ENCODE data around the gene OR51B4. TPM values are rescaled to one million over a fixed set of nuclear protein-coding genes. Genes with fewer than 3 reads are reported as not detected.
"Not testable (repeated sequence)": the region's sequence is repeated elsewhere in the genome, so short reads cannot be mapped to it uniquely, and the experiment has no call there.

OR51B4 gene
- total RNA-seq, 1 donor from 2014 or later = not detected

- no peak overlapping the region for H3K27ac Mint-ChIP-seq
- H3K4me3 Mint-ChIP-seq = no peak overlapping the region
- peaks cover under 1% of the 10 kb centered on the region for H3K4me1 Mint-ChIP-seq
- H3K27me3 Mint-ChIP-seq = no peaks in the 10 kb centered on the region
- DNase-seq = no peak
- H3K36me3 Mint-ChIP-seq (ENCODE audit: low read depth) = no peaks in the 10 kb centered on the region
- no peaks in the 10 kb centered on the region for H3K9me3 Mint-ChIP-seq
- intact Hi-C loops (cut with micrococcal nuclease) = no loop called here
These were observed 26.2 kb downstream of the OR51B4 start for GRCh38 chr11:5275369-5276110.

GRCh38 chr11:5274395-5274794, 27.4 kb downstream of the OR51B4 start:
- intact Hi-C loops (cut with micrococcal nuclease) = no loop called here
- no peak overlapping the region for H3K4me3 Mint-ChIP-seq
- H3K36me3 Mint-ChIP-seq (ENCODE audit: low read depth) = no peaks in the 10 kb centered on the region
- no peak for DNase-seq
- no peaks in the 10 kb centered on the region for H3K27me3 Mint-ChIP-seq
- H3K4me1 Mint-ChIP-seq = no peaks in the 10 kb centered on the region
- H3K27ac Mint-ChIP-seq = no peak overlapping the region
- no peaks in the 10 kb centered on the region for H3K9me3 Mint-ChIP-seq

- H3K9me3 Mint-ChIP-seq = no peaks in the 10 kb centered on the region
- H3K27ac Mint-ChIP-seq = no peak overlapping the region
- H3K4me1 Mint-ChIP-seq = no peaks in the 10 kb centered on the region
- H3K36me3 Mint-ChIP-seq (ENCODE audit: low read depth) = no peaks in the 10 kb centered on the region
- H3K4me3 Mint-ChIP-seq = no peak overlapping the region
- intact Hi-C loops (cut with micrococcal nuclease) = no loop called here
- peaks cover 2% of the 10 kb centered on the region for H3K27me3 Mint-ChIP-seq
- no peak for DNase-seq
These were observed 29.2 kb downstream of the OR51B4 start for GRCh38 chr11:5272395-5273017.

GRCh38 chr11:5269715-5270147, 32.0 kb downstream of the OR51B4 start, which contains the start of gene HBE1:
TSS of gene HBE1 (minus strand) at chr11:5269945. CDS start at chr11:5269890, 55 bp downstream.
- Mint-ChIP-seq H3K9me3 (no peaks in the 10 kb centered on the region), H3K4me1 (no peaks in the 10 kb centered on the region), H3K4me3 (no peak within 1 kb of the TSS), H3K36me3 (ENCODE audit: low read depth) (no peaks in the 10 kb centered on the region), H3K27ac (no peak within 1 kb of the TSS), H3K27me3 (peaks cover 3% of the 10 kb centered on the region)
- intact Hi-C loops (cut with micrococcal nuclease) = no loop called here
- DNase-seq = no peak

- H3K27ac Mint-ChIP-seq = no peak overlapping the region
- intact Hi-C loops (cut with micrococcal nuclease) = no loop called here
- no peak for DNase-seq
- no peaks in the 10 kb centered on the region for H3K36me3 Mint-ChIP-seq (ENCODE audit: low read depth)
- H3K4me1 Mint-ChIP-seq = no peaks in the 10 kb centered on the region
- H3K9me3 Mint-ChIP-seq = no peaks in the 10 kb centered on the region
- peaks cover 3% of the 10 kb centered on the region for H3K27me3 Mint-ChIP-seq
- no peak overlapping the region for H3K4me3 Mint-ChIP-seq
These were observed 34.6 kb downstream of the OR51B4 start for GRCh38 chr11:5267033-5267563.

GRCh38 chr11:5266609-5267008, 35.1 kb downstream of the OR51B4 start:
- Mint-ChIP-seq H3K9me3 (no peaks in the 10 kb centered on the region), H3K27ac (no peak overlapping the region), H3K4me1 (no peaks in the 10 kb centered on the region), H3K36me3 (ENCODE audit: low read depth) (no peaks in the 10 kb centered on the region), H3K27me3 (peaks cover 3% of the 10 kb centered on the region), H3K4me3 (no peak overlapping the region)
- DNase-seq = no peak
- intact Hi-C loops (cut with micrococcal nuclease) = no loop called here

GRCh38 chr11:5265832-5266231, 35.9 kb downstream of the OR51B4 start:
- intact Hi-C loops (cut with micrococcal nuclease) = no loop called here
- Mint-ChIP-seq H3K27ac (no peak overlapping the region), H3K4me3 (no peak overlapping the region), H3K27me3 (peaks cover 3% of the 10 kb centered on the region), H3K36me3 (ENCODE audit: low read depth) (no peaks in the 10 kb centered on the region), H3K4me1 (no peaks in the 10 kb centered on the region), H3K9me3 (peaks cover 4% of the 10 kb centered on the region)
- DNase-seq = no peak

GRCh38 chr11:5258543-5259262, 43.0 kb downstream of the OR51B4 start:
- H3K9me3 Mint-ChIP-seq = peaks cover 4% of the 10 kb centered on the region
- no peaks in the 10 kb centered on the region for H3K27me3 Mint-ChIP-seq

GRCh38 chr11:5257296-5257695, 44.5 kb downstream of the OR51B4 start:
- no peaks in the 10 kb centered on the region for H3K27me3 Mint-ChIP-seq
- H3K9me3 Mint-ChIP-seq = peaks cover 4% of the 10 kb centered on the region
- no peaks in the 10 kb centered on the region for H3K4me1 Mint-ChIP-seq
- no peaks in the 10 kb centered on the region for H3K36me3 Mint-ChIP-seq (ENCODE audit: low read depth)
- DNase-seq = no peak
- H3K4me3 Mint-ChIP-seq = no peak overlapping the region
- no peak overlapping the region for H3K27ac Mint-ChIP-seq
- intact Hi-C loops (cut with micrococcal nuclease) = no loop called here

More at GRCh38 chr11:5258543-5259262, 43.0 kb downstream of the OR51B4 start:
- no peak overlapping the region for H3K27ac Mint-ChIP-seq
- H3K4me3 Mint-ChIP-seq = no peak overlapping the region
- intact Hi-C loops (cut with micrococcal nuclease) = no loop called here
- H3K4me1 Mint-ChIP-seq = no peaks in the 10 kb centered on the region
- DNase-seq = no peak
- no peaks in the 10 kb centered on the region for H3K36me3 Mint-ChIP-seq (ENCODE audit: low read depth)

- H3K27me3 Mint-ChIP-seq; H3K9me3 Mint-ChIP-seq; DNase-seq; H3K4me1 Mint-ChIP-seq; intact Hi-C loops (cut with micrococcal nuclease); H3K27ac Mint-ChIP-seq; H3K36me3 Mint-ChIP-seq (ENCODE audit: low read depth); H3K4me3 Mint-ChIP-seq: not testable (repeated sequence)
These were observed 46.9 kb downstream of the OR51B4 start, which contains the start of gene HBG2 for GRCh38 chr11:5254646-5255413. TSS of gene HBG2 (minus strand) at chr11:5254781. CDS start at chr11:5254728, 53 bp downstream.

- H3K27me3 Mint-ChIP-seq; H3K27ac Mint-ChIP-seq; DNase-seq; H3K9me3 Mint-ChIP-seq; H3K4me1 Mint-ChIP-seq; H3K4me3 Mint-ChIP-seq; H3K36me3 Mint-ChIP-seq (ENCODE audit: low read depth); intact Hi-C loops (cut with micrococcal nuclease): not testable (repeated sequence)
These were observed 47.7 kb downstream of the OR51B4 start for GRCh38 chr11:5254023-5254422.

GRCh38 chr11:5253440-5253839, 48.3 kb downstream of the OR51B4 start:
- DNase-seq; H3K27me3 Mint-ChIP-seq; H3K27ac Mint-ChIP-seq; H3K4me3 Mint-ChIP-seq; H3K9me3 Mint-ChIP-seq; H3K4me1 Mint-ChIP-seq; H3K36me3 Mint-ChIP-seq (ENCODE audit: low read depth); intact Hi-C loops (cut with micrococcal nuclease): not testable (repeated sequence)

GRCh38 chr11:5252919-5253265, 48.9 kb downstream of the OR51B4 start:
- Mint-ChIP-seq H3K4me1 (no peaks in the 10 kb centered on the region), H3K27ac (no peak overlapping the region), H3K4me3 (no peak overlapping the region), H3K9me3 (no peaks in the 10 kb centered on the region), H3K27me3 (no peaks in the 10 kb centered on the region), H3K36me3 (ENCODE audit: low read depth) (no peaks in the 10 kb centered on the region)
- no peak for DNase-seq
- intact Hi-C loops (cut with micrococcal nuclease) = no loop called here
